Measurements from ENCODE around the gene IGSF1. TPM values are rescaled to one million over a fixed set of nuclear protein-coding genes. Genes with fewer than 3 reads are reported as not detected.
A peak's percentile ranks its signal among the peaks of the same experiment; 100 is the strongest.

Gene IGSF1, protein sequence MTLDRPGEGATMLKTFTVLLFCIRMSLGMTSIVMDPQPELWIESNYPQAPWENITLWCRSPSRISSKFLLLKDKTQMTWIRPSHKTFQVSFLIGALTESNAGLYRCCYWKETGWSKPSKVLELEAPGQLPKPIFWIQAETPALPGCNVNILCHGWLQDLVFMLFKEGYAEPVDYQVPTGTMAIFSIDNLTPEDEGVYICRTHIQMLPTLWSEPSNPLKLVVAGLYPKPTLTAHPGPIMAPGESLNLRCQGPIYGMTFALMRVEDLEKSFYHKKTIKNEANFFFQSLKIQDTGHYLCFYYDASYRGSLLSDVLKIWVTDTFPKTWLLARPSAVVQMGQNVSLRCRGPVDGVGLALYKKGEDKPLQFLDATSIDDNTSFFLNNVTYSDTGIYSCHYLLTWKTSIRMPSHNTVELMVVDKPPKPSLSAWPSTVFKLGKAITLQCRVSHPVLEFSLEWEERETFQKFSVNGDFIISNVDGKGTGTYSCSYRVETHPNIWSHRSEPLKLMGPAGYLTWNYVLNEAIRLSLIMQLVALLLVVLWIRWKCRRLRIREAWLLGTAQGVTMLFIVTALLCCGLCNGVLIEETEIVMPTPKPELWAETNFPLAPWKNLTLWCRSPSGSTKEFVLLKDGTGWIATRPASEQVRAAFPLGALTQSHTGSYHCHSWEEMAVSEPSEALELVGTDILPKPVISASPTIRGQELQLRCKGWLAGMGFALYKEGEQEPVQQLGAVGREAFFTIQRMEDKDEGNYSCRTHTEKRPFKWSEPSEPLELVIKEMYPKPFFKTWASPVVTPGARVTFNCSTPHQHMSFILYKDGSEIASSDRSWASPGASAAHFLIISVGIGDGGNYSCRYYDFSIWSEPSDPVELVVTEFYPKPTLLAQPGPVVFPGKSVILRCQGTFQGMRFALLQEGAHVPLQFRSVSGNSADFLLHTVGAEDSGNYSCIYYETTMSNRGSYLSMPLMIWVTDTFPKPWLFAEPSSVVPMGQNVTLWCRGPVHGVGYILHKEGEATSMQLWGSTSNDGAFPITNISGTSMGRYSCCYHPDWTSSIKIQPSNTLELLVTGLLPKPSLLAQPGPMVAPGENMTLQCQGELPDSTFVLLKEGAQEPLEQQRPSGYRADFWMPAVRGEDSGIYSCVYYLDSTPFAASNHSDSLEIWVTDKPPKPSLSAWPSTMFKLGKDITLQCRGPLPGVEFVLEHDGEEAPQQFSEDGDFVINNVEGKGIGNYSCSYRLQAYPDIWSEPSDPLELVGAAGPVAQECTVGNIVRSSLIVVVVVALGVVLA (N-terminal part only)
- not detected for polyA plus RNA-seq

- peak within 1 kb of the TSS in 2 of 4 donors; percentile 54 to 61 for H3K4me3 Mint-ChIP-seq
- H3K36me3 Mint-ChIP-seq = no peaks in the 10 kb centered on the region
- no peak within 1 kb of the TSS for H3K27ac Mint-ChIP-seq
- no peaks in the 10 kb centered on the region for H3K4me1 Mint-ChIP-seq
- H3K9me3 Mint-ChIP-seq = no peaks in the 10 kb centered on the region
- peaks cover 10% of the 10 kb centered on the region for H3K27me3 Mint-ChIP-seq
These were observed at the start of gene IGSF1 for GRCh38 chrX:131288738-131289511. IGSF1 (minus strand) TSS chrX:131289306; CDS start chrX:131286674, 2,632 bp downstream.

DNA sequence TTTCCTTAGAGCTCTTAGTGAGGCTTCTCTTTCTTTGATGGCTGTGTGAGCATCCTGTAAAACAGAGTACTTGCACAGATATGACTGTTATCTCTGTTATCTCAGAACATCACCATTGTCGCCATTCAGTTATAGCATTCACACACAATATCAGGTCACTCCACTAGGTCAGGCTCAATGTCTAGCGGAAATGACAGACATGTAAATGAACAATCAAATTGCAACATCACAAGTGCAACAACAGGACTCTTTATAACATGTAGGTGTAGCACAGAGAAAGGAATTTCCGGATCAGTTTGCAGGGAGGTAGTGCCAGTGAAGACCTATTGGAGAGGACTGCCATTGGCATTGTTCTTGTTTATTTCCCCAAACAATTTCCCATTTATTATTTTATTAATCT, 43.2 kb upstream of the IGSF1 start:
- Mint-ChIP-seq H3K36me3 (no peaks in the 10 kb centered on the region), H3K27me3 (peaks cover 2% of the 10 kb centered on the region), H3K27ac (no peak overlapping the region), H3K4me3 (no peak overlapping the region), H3K9me3 (peaks cover 0 to 8% (median 4%) of the 10 kb centered on the region in 3 donors), H3K4me1 (no peaks in the 10 kb centered on the region)

GRCh38 chrX:131331152-131331551, 42.0 kb upstream of the IGSF1 start:
- Mint-ChIP-seq H3K4me3 (no peak overlapping the region), H3K9me3 (peaks cover 0 to 13% (median 8%) of the 10 kb centered on the region in 3 donors), H3K27ac (no peak overlapping the region), H3K27me3 (peaks cover 2% of the 10 kb centered on the region), H3K4me1 (no peaks in the 10 kb centered on the region), H3K36me3 (no peaks in the 10 kb centered on the region)

- no peaks in the 10 kb centered on the region for H3K4me1 Mint-ChIP-seq
- no peak overlapping the region for H3K4me3 Mint-ChIP-seq
These were observed 41.6 kb upstream of the IGSF1 start for GRCh38 chrX:131330735-131331134.

DNA sequence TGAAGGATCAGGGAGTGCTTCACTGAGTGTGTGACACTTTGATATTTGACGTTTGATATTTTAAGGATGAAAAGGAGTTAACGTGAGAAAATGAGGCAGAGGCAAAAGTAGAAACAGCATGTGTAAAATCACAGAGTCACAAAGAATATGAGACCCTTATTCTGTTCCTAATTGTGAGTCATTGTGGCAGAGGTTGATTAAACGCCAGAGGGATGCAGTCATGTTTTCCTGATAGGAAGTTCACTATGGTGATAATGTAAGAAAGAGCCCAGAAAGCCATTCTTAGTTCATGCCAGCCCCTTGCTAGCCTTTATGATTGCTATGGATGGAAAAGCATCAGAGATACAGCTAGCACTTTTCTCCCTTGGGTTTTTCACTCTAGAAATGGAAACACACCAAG, 33.5 kb upstream of the IGSF1 start:
- H3K27ac Mint-ChIP-seq = no peak overlapping the region
- no peaks in the 10 kb centered on the region for H3K4me1 Mint-ChIP-seq
- H3K9me3 Mint-ChIP-seq = peaks cover 1 to 5% (median 4%) of the 10 kb centered on the region in 3 donors
- no peaks in the 10 kb centered on the region for H3K36me3 Mint-ChIP-seq
- no peaks in the 10 kb centered on the region for H3K27me3 Mint-ChIP-seq
- no peak overlapping the region for H3K4me3 Mint-ChIP-seq

More at GRCh38 chrX:131330735-131331134, 41.6 kb upstream of the IGSF1 start:
- H3K27me3 Mint-ChIP-seq = peaks cover 2% of the 10 kb centered on the region
- H3K9me3 Mint-ChIP-seq = peaks cover 0 to 13% (median 8%) of the 10 kb centered on the region in 3 donors
- no peak overlapping the region for H3K27ac Mint-ChIP-seq
- no peaks in the 10 kb centered on the region for H3K36me3 Mint-ChIP-seq

- H3K36me3 Mint-ChIP-seq = no peaks in the 10 kb centered on the region
- H3K27me3 Mint-ChIP-seq = no peaks in the 10 kb centered on the region
- no peak overlapping the region for H3K27ac Mint-ChIP-seq
- H3K4me3 Mint-ChIP-seq = no peak overlapping the region
- H3K4me1 Mint-ChIP-seq = no peaks in the 10 kb centered on the region
- peaks cover 0 to 1% (median 0%) of the 10 kb centered on the region in 3 donors for H3K9me3 Mint-ChIP-seq
These were observed 28.2 kb upstream of the IGSF1 start for GRCh38 chrX:131317326-131317725.

- Mint-ChIP-seq H3K4me1 (no peaks in the 10 kb centered on the region), H3K36me3 (no peaks in the 10 kb centered on the region), H3K27me3 (no peaks in the 10 kb centered on the region), H3K27ac (no peak overlapping the region), H3K9me3 (peaks cover 0 to 1% (median 0%) of the 10 kb centered on the region in 3 donors), H3K4me3 (no peak overlapping the region)
These were observed 27.2 kb upstream of the IGSF1 start for GRCh38 chrX:131316260-131316659.

DNA sequence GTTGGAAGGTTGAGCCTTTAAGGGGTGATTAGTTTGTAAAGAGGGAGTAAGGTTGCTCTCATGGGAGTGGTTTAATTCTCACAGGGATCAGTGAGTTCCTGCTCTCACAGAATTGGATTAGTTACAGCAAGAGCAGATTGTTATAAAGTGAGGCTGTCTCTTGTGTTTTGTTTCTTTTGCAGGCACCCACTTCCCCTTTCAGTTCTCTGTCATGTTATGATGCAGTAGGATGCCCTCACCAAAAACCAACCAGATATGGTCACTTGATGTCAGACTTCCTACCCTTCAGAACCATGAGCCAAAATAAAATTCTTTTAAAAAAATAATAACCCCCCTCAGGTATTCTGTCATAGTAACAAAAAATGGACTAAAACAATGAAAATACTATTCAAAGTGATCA, 19.9 kb upstream of the IGSF1 start:
- Mint-ChIP-seq H3K9me3 (peaks cover 0 to 1% (median 0%) of the 10 kb centered on the region in 3 donors), H3K36me3 (no peaks in the 10 kb centered on the region), H3K4me1 (no peaks in the 10 kb centered on the region), H3K27me3 (peaks cover 2% of the 10 kb centered on the region), H3K27ac (no peak overlapping the region), H3K4me3 (no peak overlapping the region)

GRCh38 chrX:131306601-131307000, 17.5 kb upstream of the IGSF1 start:
- no peak overlapping the region for H3K27ac Mint-ChIP-seq
- H3K4me3 Mint-ChIP-seq = no peak overlapping the region
- H3K27me3 Mint-ChIP-seq = peaks cover 2% of the 10 kb centered on the region
- H3K9me3 Mint-ChIP-seq = peaks cover 0 to 3% (median 0%) of the 10 kb centered on the region in 3 donors
- no peaks in the 10 kb centered on the region for H3K4me1 Mint-ChIP-seq
- no peaks in the 10 kb centered on the region for H3K36me3 Mint-ChIP-seq

DNA sequence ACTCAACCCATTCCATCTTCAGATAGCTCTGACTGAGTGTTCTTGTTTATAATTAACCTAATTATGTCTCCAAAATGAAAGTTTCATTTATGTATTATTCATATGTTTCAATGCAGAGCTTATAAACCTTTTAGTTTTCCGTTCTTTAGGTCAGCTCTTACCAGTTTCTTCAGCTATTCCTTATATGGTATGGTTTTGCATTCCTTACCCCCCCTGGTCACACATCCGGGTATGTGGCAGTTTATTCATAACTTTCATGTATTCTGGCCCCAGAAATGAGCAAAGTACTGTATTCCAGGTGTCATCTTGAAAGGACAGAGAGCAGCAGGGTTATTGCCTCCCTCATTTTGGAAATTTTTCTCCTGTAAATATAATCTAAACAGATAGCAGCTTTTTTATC, 16.8 kb upstream of the IGSF1 start:
- no peak overlapping the region for H3K27ac Mint-ChIP-seq
- peaks cover 2% of the 10 kb centered on the region for H3K27me3 Mint-ChIP-seq
- H3K9me3 Mint-ChIP-seq = peaks cover 0 to 3% (median 0%) of the 10 kb centered on the region in 3 donors
- no peak overlapping the region for H3K4me3 Mint-ChIP-seq
- no peaks in the 10 kb centered on the region for H3K36me3 Mint-ChIP-seq
- H3K4me1 Mint-ChIP-seq = no peaks in the 10 kb centered on the region

- H3K27me3 Mint-ChIP-seq = peaks cover 5% of the 10 kb centered on the region
These were observed 13.6 kb upstream of the IGSF1 start for GRCh38 chrX:131302701-131303100.

DNA sequence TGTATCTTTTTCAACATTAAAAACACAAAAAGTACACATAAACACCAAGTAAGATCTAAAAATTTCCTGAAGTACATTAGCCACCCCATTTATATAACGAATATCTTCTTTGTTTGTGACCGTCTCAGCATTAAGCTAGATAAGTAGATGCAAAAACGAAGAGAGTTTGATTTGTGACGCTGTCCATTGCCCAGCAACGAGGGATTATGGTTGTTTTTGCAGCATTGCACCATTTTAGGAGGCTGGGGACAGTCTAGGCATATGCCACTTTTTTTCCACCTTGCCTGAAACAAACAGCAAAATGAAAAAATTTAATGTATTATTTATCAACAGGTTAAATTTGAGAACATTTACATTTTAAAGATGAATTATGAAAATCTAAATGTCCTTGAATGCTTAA, 12.0 kb upstream of the IGSF1 start:
- H3K27ac Mint-ChIP-seq = no peak overlapping the region
- H3K36me3 Mint-ChIP-seq = no peaks in the 10 kb centered on the region
- H3K27me3 Mint-ChIP-seq = peaks cover 5% of the 10 kb centered on the region
- peaks cover 0 to 3% (median 0%) of the 10 kb centered on the region in 3 donors for H3K9me3 Mint-ChIP-seq
- no peak overlapping the region for H3K4me3 Mint-ChIP-seq
- H3K4me1 Mint-ChIP-seq = no peaks in the 10 kb centered on the region

More at GRCh38 chrX:131302701-131303100, 13.6 kb upstream of the IGSF1 start:
- Mint-ChIP-seq H3K4me1 (no peaks in the 10 kb centered on the region), H3K4me3 (no peak overlapping the region), H3K36me3 (no peaks in the 10 kb centered on the region), H3K9me3 (peaks cover 0 to 3% (median 0%) of the 10 kb centered on the region in 3 donors), H3K27ac (no peak overlapping the region)

DNA sequence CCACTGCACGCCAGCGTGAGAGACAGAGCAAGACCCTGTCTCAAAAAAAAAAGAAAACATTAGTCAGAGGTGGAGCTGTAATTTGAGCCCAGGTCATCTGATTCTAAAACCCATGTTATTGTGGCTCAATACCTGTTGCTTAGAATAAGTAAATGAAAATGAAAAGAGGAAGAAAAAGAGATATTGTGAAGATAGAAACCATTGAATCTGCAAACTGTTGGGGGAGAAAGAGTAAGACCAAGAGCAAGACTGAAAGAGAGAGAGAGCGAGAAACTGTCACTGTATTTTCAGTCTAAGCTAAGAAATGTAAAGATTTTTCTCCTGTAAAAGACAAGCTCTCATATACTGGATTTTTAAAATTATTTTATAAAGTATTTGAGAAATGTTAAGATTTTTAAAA, 9.7 kb upstream of the IGSF1 start:
- Mint-ChIP-seq H3K4me1 (no peaks in the 10 kb centered on the region), H3K36me3 (no peaks in the 10 kb centered on the region), H3K27me3 (peaks cover 4% of the 10 kb centered on the region), H3K9me3 (peaks cover 0 to 2% (median 0%) of the 10 kb centered on the region in 3 donors), H3K27ac (no peak overlapping the region), H3K4me3 (no peak overlapping the region)

DNA sequence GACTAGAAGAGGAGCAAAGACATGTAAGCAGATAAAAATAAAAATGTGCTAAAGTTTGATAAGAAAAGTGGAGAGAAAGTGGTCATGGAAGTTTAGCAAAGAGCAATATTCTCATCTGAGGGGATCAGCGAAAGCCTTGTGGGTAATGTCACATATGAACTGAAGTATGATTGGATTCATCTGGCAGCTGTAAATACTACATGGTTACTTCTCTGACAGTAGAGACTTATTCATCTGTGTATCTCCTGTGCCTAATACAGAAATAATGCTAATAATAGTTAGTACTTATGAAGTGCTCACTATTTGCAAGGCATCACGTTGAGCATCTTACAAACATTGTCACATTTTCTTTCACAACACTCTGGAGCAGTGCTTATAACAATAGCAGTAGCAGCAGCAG, 8.9 kb upstream of the IGSF1 start:
- Mint-ChIP-seq H3K4me3 (no peak overlapping the region), H3K9me3 (peaks cover 0 to 2% (median 0%) of the 10 kb centered on the region in 3 donors), H3K27me3 (peaks cover 4% of the 10 kb centered on the region)

More for the DNA sequence above, 8.9 kb upstream of the IGSF1 start:
- Mint-ChIP-seq H3K36me3 (no peaks in the 10 kb centered on the region), H3K27ac (no peak overlapping the region), H3K4me1 (no peaks in the 10 kb centered on the region)

All from IgD-negative memory B cell (primary cell).